ENCODE results near the gene TEAD1. TPM values are rescaled to one million over a fixed set of nuclear protein-coding genes. Genes with fewer than 3 reads are reported as not detected.
A peak's percentile ranks its signal among the peaks of the same experiment; 100 is the strongest.

Gene TEAD1
- total and polyA plus RNA-seq, 9 of the 15 experiments (the other 6 are each of a cell fraction or from before 2014, with no cell fraction given): 1.7 to 17.7 (median 10.8) TPM

GRCh38 chr11:12829131-12829530, 154.9 kb downstream of the TEAD1 start:
- POLR2A ChIA-PET: interaction anchor here (0.6 to 2.3 kb wide), 3 partner anchors 13 to 116 kb away, joined by 4 to 21 read pairs (median 9); no protein-coding TSS in a partner anchor
- intact Hi-C loops (cut with micrococcal nuclease): loop anchor here (2.0 to 5.0 kb wide), 3 partner anchors 14 to 58 kb away; no protein-coding TSS in a partner anchor
- CTCF ChIA-PET (ENCODE audit: low intra/inter-chr PET ratio): no interaction called here

More at GRCh38 chr11:12829131-12829530, 154.9 kb downstream of the TEAD1 start:
- Histone ChIP-seq H3K27ac (ENCODE audit: extremely low read depth, low read depth, low read length) (peak overlapping the region; percentile 46), H3K9ac (ENCODE audit: insufficient read depth in 1 of 2, low read depth in 2 of 2, low read length in 2 of 2) (peak overlapping the region; percentile 23 to 35; a peak in 3 of 4 replicates), H3K4me3 (no peak overlapping the region), H3K36me3 (ENCODE audit: control insufficient read depth, insufficient read depth, low read length) (no peaks in the 10 kb centered on the region), H3K4me1 (replicated peaks in 1 of 2; ENCODE audit: control insufficient read depth in 2 of 2, insufficient read depth in 2 of 2, low read length in 2 of 2) (peaks cover 9 to 28% of the 10 kb centered on the region in 2 experiments; a peak in 4 of 5 replicates), H3K9me1 (ENCODE audit: control insufficient read depth, insufficient read depth, low read length) (no peaks in the 10 kb centered on the region), H3K27me3 (ENCODE audit: control insufficient read depth in 2 of 2, insufficient read depth in 2 of 2, low read length in 2 of 2) (no peaks in the 10 kb centered on the region), H2AFZ (ENCODE audit: low read depth, low read length) (peak overlapping the region; percentile 32), H3K9me3 (replicated peaks; ENCODE audit: control insufficient read depth, insufficient read depth, low read depth, low read length) (no peaks in the 10 kb centered on the region), H4K20me1 (replicated peaks; ENCODE audit: control insufficient read depth, insufficient read depth, low read length) (no peaks in the 10 kb centered on the region), H3K79me2 (ENCODE audit: control insufficient read depth, insufficient read depth, low read length) (peaks cover 12% of the 10 kb centered on the region; the same call in 1 of the 3 replicates), H3K4me2 (ENCODE audit: insufficient read depth, low read length) (peak overlapping the region; percentile 76; the same call in 1 of the 2 replicates)
- ATAC-seq (no peak), FAIRE-seq (no peak), DNase-seq (ENCODE audit: extremely low read depth in 1 of 4, low spot score in 3 of 4) (no peak)
- TF ChIP-seq NFE2 (IDR thresholded peaks at IDR 0.05; ENCODE audit: low read depth): no peak
- TF ChIP-seq KAT7 (CRISPR knock-in tag; IDR thresholded peaks at IDR 0.05; ENCODE audit: borderline replicate concordance): no peak
- TF ChIP-seq ATF3 (IDR thresholded peaks at IDR 0.05): no peak
- no peak for TF ChIP-seq ATF3 (CRISPR knock-in tag; conservative IDR thresholded peaks at IDR 0.05)
- TF ChIP-seq CTCF (IDR thresholded peaks at IDR 0.05 in 2 of 3, conservative IDR thresholded peaks at IDR 0.05 in 1 of 3; ENCODE audit: insufficient read depth in 2 of 3, low read depth in 1 of 3, low read length in 3 of 3): no peak
- TF ChIP-seq SMARCC2 (IDR thresholded peaks at IDR 0.05; ENCODE audit: low read depth): no peak
- no peak for TF ChIP-seq ZNF274 (IDR thresholded peaks at IDR 0.05; ENCODE audit: borderline replicate concordance, low read depth, low read length)
- TF ChIP-seq THRA (IDR thresholded peaks at IDR 0.05): no peak
- TF ChIP-seq ZBTB1 (CRISPR knock-in tag; IDR thresholded peaks at IDR 0.05; ENCODE audit: borderline replicate concordance, low read depth): no peak
- no peak for TF ChIP-seq HMG20B (CRISPR knock-in tag; IDR thresholded peaks at IDR 0.05)
- no peak for TF ChIP-seq RBM39 (optimal IDR thresholded peaks at IDR 0.05; ENCODE audit: low read depth, low read length)
- TF ChIP-seq HDAC2 (IDR thresholded peaks at IDR 0.05): no peak
- no peak for TF ChIP-seq ZNF76 (CRISPR knock-in tag; IDR thresholded peaks at IDR 0.05; ENCODE audit: borderline replicate concordance)
- in situ Hi-C loops (cut with MboI): no loop called here
- BruUV-seq (replicated peaks): no TSS peak
- 47% methylated on average over 6 of the region's 6 CpGs for WGBS (ENCODE audit: insufficient coverage, low coverage, missing lambda C conversion rate)
